Fibroblast of lung (primary cell): ENCODE measurements around the gene OR52A5. TPM values are rescaled to one million over a fixed set of nuclear protein-coding genes. Genes with fewer than 3 reads are reported as not detected.

Experiments
- DNase-seq, 2 donors: peaks; one replicate each; pipeline versions ENCODE4 v3.0.0 to v3.0.0-alpha.2; 2010; ENCODE audit warnings: low read depth in 2 of 2
- H2AFZ ChIP-seq: 2 replicates; pipeline ENCODE4 v1.5.1; 2012; ENCODE audit warnings: low read length, control low read depth, inconsistent platforms
- H3K27ac ChIP-seq: 2 replicates; pipeline ENCODE4 v1.5.1; 2011; ENCODE audit warnings: low read length, control low read depth; ENCODE audit not compliant: insufficient read depth
- H3K27me3 ChIP-seq: 2 replicates; pipeline ENCODE4 v1.5.1; 2011; ENCODE audit warnings: mild to moderate bottlenecking, low read length; ENCODE audit not compliant: control insufficient read depth, insufficient read depth
- H3K36me3 ChIP-seq: 2 replicates; pipeline ENCODE4 v1.5.1; 2011; ENCODE audit warnings: low read length; ENCODE audit not compliant: control insufficient read depth, insufficient read depth
- H3K4me1 ChIP-seq: 2 replicates; pipeline ENCODE4 v1.5.1; 2011; ENCODE audit warnings: low read length; ENCODE audit not compliant: control insufficient read depth, insufficient read depth; ENCODE audit errors: extremely low read depth
- H3K4me2 ChIP-seq: 2 replicates; pipeline ENCODE4 v1.5.1; 2011; ENCODE audit warnings: low read length, control low read depth; ENCODE audit not compliant: insufficient read depth; ENCODE audit errors: extremely low read depth
- H3K4me3 ChIP-seq, 4 experiments: fragments of 200-600 bp in 1 of 4; sonication (generic) in 1 of 4; replicated peaks in 1 of 4; 2 replicates each; pipeline ENCODE4 v1.5.1; 2011 to 2016; ENCODE audit warnings: low read length in 4 of 4, low read depth in 3 of 4, mild to moderate bottlenecking in 3 of 4, control low read depth in 2 of 4, inconsistent platforms in 1 of 4, mixed read lengths in 1 of 4; ENCODE audit not compliant: insufficient read depth in 1 of 4; ENCODE audit errors: control extremely low read depth in 1 of 4
- H3K79me2 ChIP-seq: 2 replicates; pipeline ENCODE4 v1.5.1; 2012; ENCODE audit warnings: mild to moderate bottlenecking, low read length, inconsistent platforms; ENCODE audit not compliant: control insufficient read depth, insufficient read depth
- H3K9ac ChIP-seq: 2 replicates; pipeline ENCODE4 v1.5.1; 2011; ENCODE audit warnings: mild to moderate bottlenecking, low read length, control low read depth; ENCODE audit not compliant: insufficient read depth
- H3K9me3 ChIP-seq: 2 replicates; pipeline ENCODE4 v1.5.1; 2012; ENCODE audit warnings: low read depth, low read length; ENCODE audit not compliant: control insufficient read depth, insufficient read depth
- H4K20me1 ChIP-seq: 2 replicates; pipeline ENCODE4 v1.5.1; 2011; ENCODE audit warnings: low read length; ENCODE audit not compliant: control insufficient read depth, insufficient read depth; ENCODE audit errors: extremely low read depth
- CTCF ChIP-seq, 2 donors: IDR thresholded peaks in 1 of 2; conservative IDR thresholded peaks in 1 of 2; 1 replicate in 1 of 2; 2 replicates in 1 of 2; pipeline ENCODE4 v1.5.1; 2011 to 2012; ENCODE audit warnings: low read length in 2 of 2, control low read depth in 1 of 2, inconsistent platforms in 1 of 2, low read depth in 1 of 2, mild to moderate bottlenecking in 1 of 2
- EZH2 ChIP-seq: IDR thresholded peaks from 2 replicates; pipeline ENCODE4 v1.5.1; 2012; ENCODE audit warnings: low read length, control low read depth, mild to moderate bottlenecking; ENCODE audit errors: missing control alignments
- polyA plus RNA-seq, 2 donors: library from polyadenylated mRNA; depleted of rRNA in 1 of 2; stranded (reverse) in 1 of 2; unstranded in 1 of 2; fragments of >200 nt; gene quantifications; 2 replicates each; pipeline ENCODE4 v1.2.1, GENCODE V29; 2011 to 2012; ENCODE audit warnings: missing spikeins in 1 of 2
- total RNA-seq: library from RNA; depleted of rRNA; stranded (reverse); fragments of >200 nt; gene quantifications from 2 replicates; pipeline ENCODE4 v1.2.1, GENCODE V29; 2014

OR52A5 gene
- total and polyA plus RNA-seq, 2 donors (not counting 1 experiment from before 2014, with no cell fraction given) = not detected

- Histone ChIP-seq H3K36me3 (no peaks in the 10 kb centered on the region), H3K27ac (no peak overlapping the region), H3K9ac (no peak overlapping the region), H3K9me3 (no peaks in the 10 kb centered on the region), H3K4me3 (no peak overlapping the region), H3K79me2 (no peaks in the 10 kb centered on the region), H4K20me1 (no peaks in the 10 kb centered on the region), H2AFZ (no peak overlapping the region), H3K27me3 (no peaks in the 10 kb centered on the region), H3K4me1 (no peaks in the 10 kb centered on the region), H3K4me2 (no peak overlapping the region)
- TF ChIP-seq EZH2 (no peak), CTCF (conservative IDR thresholded peaks at IDR 0.05 in 1 of 2, IDR thresholded peaks at IDR 0.05 in 1 of 2; ENCODE audit: low read depth in 1 of 2, low read length in 2 of 2) (no peak)
- DNase-seq = no peak
Observed at GRCh38 chr11:5102246-5102645, 35.9 kb downstream of the OR52A5 start.

DNA sequence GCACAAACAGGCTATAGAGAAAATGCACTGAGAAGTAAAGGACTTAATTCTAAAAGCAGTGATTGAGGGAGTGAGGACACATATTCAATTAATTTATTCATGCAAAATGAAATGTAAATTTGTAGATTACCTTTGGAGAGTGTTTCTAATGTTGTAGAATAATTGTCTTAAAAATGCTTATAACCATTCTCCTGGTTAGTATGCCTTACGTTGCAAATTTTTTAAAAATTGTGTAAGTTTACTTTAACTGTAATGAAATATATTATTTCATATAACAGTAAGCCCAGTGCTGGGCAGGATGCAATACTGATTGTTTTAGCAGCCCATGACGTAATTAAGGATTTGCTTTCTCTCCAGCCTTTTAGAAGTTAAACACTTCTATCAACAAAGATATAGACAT lies 42.1 kb downstream of the OR52A5 start:
- Histone ChIP-seq H2AFZ (no peak overlapping the region), H3K4me2 (no peak overlapping the region), H3K27me3 (no peaks in the 10 kb centered on the region), H3K9ac (no peak overlapping the region), H3K4me3 (no peak overlapping the region), H4K20me1 (no peaks in the 10 kb centered on the region), H3K9me3 (no peaks in the 10 kb centered on the region), H3K36me3 (no peaks in the 10 kb centered on the region), H3K79me2 (no peaks in the 10 kb centered on the region), H3K4me1 (no peaks in the 10 kb centered on the region), H3K27ac (no peak overlapping the region)
- no peak for DNase-seq
- TF ChIP-seq EZH2 (no peak), CTCF (conservative IDR thresholded peaks at IDR 0.05 in 1 of 2, IDR thresholded peaks at IDR 0.05 in 1 of 2; ENCODE audit: low read depth in 1 of 2, low read length in 2 of 2) (no peak)

DNA sequence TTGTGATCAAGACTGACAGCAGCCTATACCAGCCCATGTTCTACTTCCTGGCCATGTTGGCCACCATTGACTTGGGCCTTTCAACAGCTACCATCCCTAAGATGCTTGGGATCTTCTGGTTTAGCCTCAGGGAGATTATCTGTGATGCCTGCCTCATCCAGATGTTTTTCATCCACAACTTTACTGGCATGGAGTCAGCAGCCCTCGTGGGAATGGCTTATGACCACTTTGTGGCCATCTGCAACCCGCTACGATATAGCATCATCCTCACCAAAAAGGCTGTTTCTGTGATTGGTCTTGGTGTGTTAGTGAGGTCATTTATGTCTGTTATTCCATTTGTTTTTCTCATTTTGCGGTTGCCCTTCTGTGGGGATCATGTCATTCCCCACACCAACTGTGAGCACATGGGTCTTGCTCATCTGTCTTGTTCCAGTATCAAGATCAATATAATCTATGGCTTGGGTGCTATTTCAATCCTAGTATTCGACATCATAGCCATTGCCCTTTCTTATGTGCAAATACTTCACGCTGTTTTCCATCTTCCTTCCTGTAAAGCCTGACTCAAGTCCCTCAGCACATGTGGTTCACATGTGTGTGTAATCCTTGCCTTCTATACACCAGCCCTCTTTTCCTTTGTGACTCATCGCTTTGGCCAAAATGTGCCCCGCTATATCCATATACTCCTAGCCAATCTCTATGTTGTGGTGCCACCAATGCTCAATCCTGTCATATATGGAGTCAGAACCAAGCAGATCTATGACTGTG lies 45.2 kb downstream of the OR52A5 start:
- no peak for DNase-seq
- Histone ChIP-seq H3K36me3 (no peaks in the 10 kb centered on the region), H3K79me2 (no peaks in the 10 kb centered on the region)

More for the DNA sequence above, 45.2 kb downstream of the OR52A5 start:
- TF ChIP-seq EZH2 = no peak
- no peak for TF ChIP-seq CTCF (conservative IDR thresholded peaks at IDR 0.05 in 1 of 2, IDR thresholded peaks at IDR 0.05 in 1 of 2; ENCODE audit: low read depth in 1 of 2, low read length in 2 of 2)
- no peak overlapping the region for H2AFZ ChIP-seq
- H3K27me3 ChIP-seq = no peaks in the 10 kb centered on the region
- no peaks in the 10 kb centered on the region for H3K9me3 ChIP-seq
- H3K4me3 ChIP-seq = no peak overlapping the region
- no peaks in the 10 kb centered on the region for H3K4me1 ChIP-seq
- H3K4me2 ChIP-seq = no peak overlapping the region
- no peaks in the 10 kb centered on the region for H4K20me1 ChIP-seq
- no peak overlapping the region for H3K9ac ChIP-seq
- H3K27ac ChIP-seq = no peak overlapping the region
